ENCODE data around the gene HNRNPF. TPM values are rescaled to one million over a fixed set of nuclear protein-coding genes. Genes with fewer than 3 reads are reported as not detected.

Gene HNRNPF
- total RNA-seq, 1 donor from 2014 or later, result 430 TPM

- intact Hi-C loops (cut with micrococcal nuclease), result loop anchor here (2.0 kb wide), 1 partner anchor 14 kb away; no protein-coding TSS in a partner anchor
These were observed 28.3 kb downstream of the HNRNPF start for GRCh38 chr10:43380610-43381222.

- intact Hi-C loops (cut with micrococcal nuclease), result no loop called here
These were observed 31.5 kb downstream of the HNRNPF start for GRCh38 chr10:43377424-43377883.

- intact Hi-C loops (cut with micrococcal nuclease), result no loop called here
These were observed 32.1 kb downstream of the HNRNPF start for GRCh38 chr10:43376828-43377423.

- intact Hi-C loops (cut with micrococcal nuclease), result no loop called here
These were observed 32.8 kb downstream of the HNRNPF start for GRCh38 chr10:43376046-43376635.

GRCh38 chr10:43375401-43376020, 33.5 kb downstream of the HNRNPF start:
- intact Hi-C loops (cut with micrococcal nuclease), result no loop called here

GRCh38 chr10:43374194-43374593, 34.8 kb downstream of the HNRNPF start:
- intact Hi-C loops (cut with micrococcal nuclease), result no loop called here

GRCh38 chr10:43373461-43373860, 35.5 kb downstream of the HNRNPF start:
- intact Hi-C loops (cut with micrococcal nuclease), result no loop called here

GRCh38 chr10:43372765-43373361, 36.1 kb downstream of the HNRNPF start:
- intact Hi-C loops (cut with micrococcal nuclease), result no loop called here

GRCh38 chr10:43371418-43371817, 37.6 kb downstream of the HNRNPF start, which contains the start of gene FXYD4:
Gene FXYD4 (plus strand): TSS chr10:43371636. CDS start chr10:43373747, 2,111 bp downstream.
- intact Hi-C loops (cut with micrococcal nuclease), result no loop called here

GRCh38 chr10:43370671-43371215, 38.2 kb downstream of the HNRNPF start:
- intact Hi-C loops (cut with micrococcal nuclease), result no loop called here

- intact Hi-C loops (cut with micrococcal nuclease), result no loop called here
These were observed 39.1 kb downstream of the HNRNPF start for GRCh38 chr10:43369921-43370320.

GRCh38 chr10:43365001-43365400, 44.0 kb downstream of the HNRNPF start:
- intact Hi-C loops (cut with micrococcal nuclease), result no loop called here

- intact Hi-C loops (cut with micrococcal nuclease), result loop anchor here (1.0 to 2.0 kb wide), 17 partner anchors 14 to 810 kb away; partner anchors contain the start of genes BMS1, CSGALNACT2, RET and ZNF32
These were observed 46.7 kb downstream of the HNRNPF start for GRCh38 chr10:43362191-43362839.

GRCh38 chr10:43361547-43362190, 47.3 kb downstream of the HNRNPF start:
- intact Hi-C loops (cut with micrococcal nuclease), result loop anchor here (1.0 to 2.0 kb wide), 17 partner anchors 13 to 809 kb away; partner anchors contain the start of genes BMS1, CSGALNACT2, RET and ZNF32

GRCh38 chr10:43360086-43360485, 48.9 kb downstream of the HNRNPF start:
- intact Hi-C loops (cut with micrococcal nuclease), result no loop called here

GRCh38 chr10:43355749-43356371, 53.1 kb downstream of the HNRNPF start:
- intact Hi-C loops (cut with micrococcal nuclease), result no loop called here

GRCh38 chr10:43354879-43355380, 54.1 kb downstream of the HNRNPF start:
- intact Hi-C loops (cut with micrococcal nuclease), result no loop called here

GRCh38 chr10:43354330-43354635, 54.7 kb downstream of the HNRNPF start:
- intact Hi-C loops (cut with micrococcal nuclease), result no loop called here

GRCh38 chr10:43353495-43354329, 55.3 kb downstream of the HNRNPF start:
- intact Hi-C loops (cut with micrococcal nuclease), result no loop called here

Data from T-helper 1 cell treated with Interleukin-12 subunit alpha and Interleukin-12 subunit beta and Interleukin-4 antibody, amounts not matched to agents 30 ng/mL and 1 ng/mL, for 36 hours (primary cell).